ENCODE data around the gene P4HB.

Gene P4HB

GRCh38 chr17:81863123-81863675, 2.9 kb upstream of the P4HB start:
- no peak for ATAC-seq
- TF ChIP-seq ZNF8 (CRISPR knock-in tag; IDR thresholded peaks at IDR 0.05) = no peak
- no peak for TF ChIP-seq ESRRG (CRISPR knock-in tag; IDR thresholded peaks at IDR 0.05)
- no peak for TF ChIP-seq CREB5 (CRISPR knock-in tag; IDR thresholded peaks at IDR 0.05; ENCODE audit: low read depth)
- no peak for TF ChIP-seq ZC3H10 (CRISPR knock-in tag; IDR thresholded peaks at IDR 0.05)
- TF ChIP-seq CSRNP3 (CRISPR knock-in tag; IDR thresholded peaks at IDR 0.05) = no peak
- TF ChIP-seq ZFP30 (CRISPR knock-in tag; IDR thresholded peaks at IDR 0.05) = no peak
- no peak for TF ChIP-seq ZFP3 (CRISPR knock-in tag; IDR thresholded peaks at IDR 0.05)
- no peak for TF ChIP-seq SNAI2 (CRISPR knock-in tag; IDR thresholded peaks at IDR 0.05)
- TF ChIP-seq POU6F1 (CRISPR knock-in tag; IDR thresholded peaks at IDR 0.05; ENCODE audit: borderline replicate concordance, low read depth) = no peak

- peak; percentile 90 for ATAC-seq
Measured at GRCh38 chr17:81860756-81861568, 627 bp upstream of the P4HB start.

More at GRCh38 chr17:81860756-81861568, 627 bp upstream of the P4HB start:
- peak; percentile 93 for TF ChIP-seq ZNF8 (CRISPR knock-in tag; IDR thresholded peaks at IDR 0.05)
- TF ChIP-seq RARB (CRISPR knock-in tag; IDR thresholded peaks at IDR 0.05) = peak; percentile 98
- peak; percentile 98 for TF ChIP-seq ARNTL (CRISPR knock-in tag; IDR thresholded peaks at IDR 0.05; ENCODE audit: borderline replicate concordance, low read depth)
- peak; percentile 92; the same call in 1 of the 2 replicates for TF ChIP-seq CSRNP3 (CRISPR knock-in tag; IDR thresholded peaks at IDR 0.05)
- peak; percentile 99 for TF ChIP-seq GLIS3 (CRISPR knock-in tag; IDR thresholded peaks at IDR 0.05)
- peak; percentile 94; the same call in 1 of the 2 replicates for TF ChIP-seq ZC3H10 (CRISPR knock-in tag; IDR thresholded peaks at IDR 0.05)
- no peak for TF ChIP-seq TCF4 (CRISPR knock-in tag; IDR thresholded peaks at IDR 0.05; ENCODE audit: borderline replicate concordance)
- peak; percentile 95; the same call in 1 of the 2 replicates for TF ChIP-seq POU6F1 (CRISPR knock-in tag; IDR thresholded peaks at IDR 0.05; ENCODE audit: borderline replicate concordance, low read depth)
- peak; percentile 96 for TF ChIP-seq ZFP3 (CRISPR knock-in tag; IDR thresholded peaks at IDR 0.05)
- TF ChIP-seq SNAI2 (CRISPR knock-in tag; IDR thresholded peaks at IDR 0.05) = peak; percentile 100
- TF ChIP-seq ZNF70 (CRISPR knock-in tag; IDR thresholded peaks at IDR 0.05) = peak; percentile 99
- peak; percentile 100 for TF ChIP-seq TSHZ2 (CRISPR knock-in tag; IDR thresholded peaks at IDR 0.05)
- TF ChIP-seq PATZ1 (CRISPR knock-in tag; IDR thresholded peaks at IDR 0.05; ENCODE audit: borderline replicate concordance) = peak; percentile 11; the same call in 1 of the 2 replicates
- TF ChIP-seq TOX (CRISPR knock-in tag; IDR thresholded peaks at IDR 0.05; ENCODE audit: borderline replicate concordance) = peak; percentile 95
- peak; percentile 100 for TF ChIP-seq PPARA (CRISPR knock-in tag; IDR thresholded peaks at IDR 0.05; ENCODE audit: borderline replicate concordance)
- TF ChIP-seq ESRRG (CRISPR knock-in tag; IDR thresholded peaks at IDR 0.05) = peak; percentile 98
- peak; percentile 100 for TF ChIP-seq BACH2 (CRISPR knock-in tag; IDR thresholded peaks at IDR 0.05; ENCODE audit: borderline replicate concordance)
- TF ChIP-seq ISL1 (CRISPR knock-in tag; IDR thresholded peaks at IDR 0.05) = peak; percentile 73
- peak; percentile 91 for TF ChIP-seq CREB5 (CRISPR knock-in tag; IDR thresholded peaks at IDR 0.05; ENCODE audit: low read depth)
- peak; percentile 93 for TF ChIP-seq ZFP30 (CRISPR knock-in tag; IDR thresholded peaks at IDR 0.05)
- peak; percentile 100 for TF ChIP-seq CSDC2 (CRISPR knock-in tag; IDR thresholded peaks at IDR 0.05)
- TF ChIP-seq ZNF565 (CRISPR knock-in tag; conservative IDR thresholded peaks at IDR 0.05; ENCODE audit: low read depth) = peak; percentile 100
- TF ChIP-seq OSR1 (CRISPR knock-in tag; IDR thresholded peaks at IDR 0.05) = peak; percentile 99

Measured in SK-N-SH treated with all-trans-retinoic acid at 6 μM for 48 hours (cell line).